NCI-H1436 treated with DMSO at 0.1 percent for 48 hours (cell line): ENCODE measurements around the gene GSX2.
"Not testable (repeated sequence)": the region's sequence is repeated elsewhere in the genome, so short reads cannot be mapped to it uniquely, and the experiment has no call there.

Source experiments
- DNase-seq: peaks from one replicate; lab custom pipeline; 2025; lab: John Stamatoyannopoulos, UW

GSX2 gene

GRCh38 chr4:54103190-54103574 lies 3.2 kb downstream of the GSX2 start:
- DNase-seq, result no peak

GRCh38 chr4:54104907-54105306 lies 4.9 kb downstream of the GSX2 start:
- no peak for DNase-seq

GRCh38 chr4:54107951-54108748 lies 8.2 kb downstream of the GSX2 start:
- DNase-seq, result no peak

- DNase-seq, result no peak
Observed at GRCh38 chr4:54109241-54110018, 9.5 kb downstream of the GSX2 start.

GRCh38 chr4:54110019-54110416 lies 10.1 kb downstream of the GSX2 start:
- DNase-seq, result no peak

- not testable (repeated sequence) for DNase-seq
Observed at GRCh38 chr4:54113206-54113605, 13.2 kb downstream of the GSX2 start.

- not testable (repeated sequence) for DNase-seq
Observed at GRCh38 chr4:54116246-54116645, 16.3 kb downstream of the GSX2 start.

GRCh38 chr4:54118850-54119589 lies 19.1 kb downstream of the GSX2 start:
- DNase-seq, result no peak

GRCh38 chr4:54120518-54120917 lies 20.6 kb downstream of the GSX2 start:
- no peak for DNase-seq

- DNase-seq, result no peak
Observed at GRCh38 chr4:54127660-54128059, 27.7 kb downstream of the GSX2 start.

GRCh38 chr4:54128694-54129093 lies 28.7 kb downstream of the GSX2 start:
- not testable (repeated sequence) for DNase-seq

GRCh38 chr4:54139332-54139731 lies 39.4 kb downstream of the GSX2 start:
- no peak for DNase-seq

GRCh38 chr4:54140287-54140686 lies 40.3 kb downstream of the GSX2 start:
- no peak for DNase-seq

- DNase-seq, result no peak
Observed at GRCh38 chr4:54144199-54144598, 44.2 kb downstream of the GSX2 start.

- no peak for DNase-seq
Observed at GRCh38 chr4:54144661-54145171, 44.8 kb downstream of the GSX2 start.

GRCh38 chr4:54146139-54146538 lies 46.2 kb downstream of the GSX2 start:
- no peak for DNase-seq

- DNase-seq, result no peak
Observed at GRCh38 chr4:54149323-54149722, 49.4 kb downstream of the GSX2 start.
